Activated B cell treated with CpG ODN at 0.5 μM for 24 hours (primary cell): ENCODE data around the gene SLIT3. TPM values are rescaled to one million over a fixed set of nuclear protein-coding genes. Genes with fewer than 3 reads are reported as not detected.

Experiments used
- ATAC-seq: fragments of 200-7000 bp; cut with Tn5 transposase; one replicate; pipeline ENCODE4 v1.10.0; 2021; ENCODE audit warnings: low read depth, mild to moderate bottlenecking, moderate library complexity
- CTCF ChIA-PET: fragments of 350-600 bp; sonication (Branson Sonifier 250); formaldehyde crosslinking; loops from one replicate; lab custom pipeline; 2021; ENCODE audit warnings: antibody characterized with exemption; lab: Charles Lee
- POLR2A ChIA-PET: fragments of 350-600 bp; sonication (Branson Sonifier 250); formaldehyde crosslinking; loops from one replicate; lab custom pipeline; 2021; ENCODE audit warnings: antibody characterized with exemption; lab: Charles Lee
- DNase-seq: peaks from one replicate; pipeline ENCODE4 v3.0.0; 2022
- H3K27ac Mint-ChIP-seq: one replicate; pipeline ENCODE4 v1.8.0; 2020; ENCODE audit warnings: mixed read lengths
- H3K27me3 Mint-ChIP-seq: one replicate; pipeline ENCODE4 v1.8.0; 2021; ENCODE audit warnings: mixed read lengths
- H3K36me3 Mint-ChIP-seq: one replicate; pipeline ENCODE4 v1.8.0; 2021; ENCODE audit warnings: low read depth, mixed read lengths
- H3K4me1 Mint-ChIP-seq: one replicate; pipeline ENCODE4 v1.8.0; 2021; ENCODE audit warnings: mixed read lengths
- H3K4me3 Mint-ChIP-seq: one replicate; pipeline ENCODE4 v1.8.0; 2020; ENCODE audit warnings: mild to moderate bottlenecking, mixed read lengths
- H3K9me3 Mint-ChIP-seq: one replicate; pipeline ENCODE4 v1.8.0; 2020; ENCODE audit warnings: mixed read lengths
- CTCF ChIP-seq: fragments of 200-600 bp; IDR thresholded peaks from one replicate; pipeline ENCODE4 v1.8.0; 2022; ENCODE audit warnings: antibody characterized with exemption, mild to moderate bottlenecking
- intact Hi-C: fragments of 100-400 bp; cut with micrococcal nuclease; formaldehyde crosslinking; loops from one replicate; pipeline ENCODE4 v1.15.1; 2024
- total RNA-seq: library from RNA; stranded (reverse); gene quantifications from 2 replicates; pipeline ENCODE4 v1.2.3, GENCODE V29; 2022

The SLIT3 gene
- total RNA-seq, 1 donor from 2014 or later = not detected

GRCh38 chr5:168827636-168828035, 473.3 kb downstream of the SLIT3 start:
- CTCF ChIA-PET = no interaction called here
- TF ChIP-seq CTCF = no peak
- POLR2A ChIA-PET = no interaction called here
- intact Hi-C loops = no loop called here
- ATAC-seq (no peak), DNase-seq (no peak)
- Mint-ChIP-seq H3K4me3 (no peak overlapping the region), H3K9me3 (no peaks in the 10 kb centered on the region), H3K4me1 (no peaks in the 10 kb centered on the region), H3K27ac (no peak overlapping the region), H3K36me3 (no peaks in the 10 kb centered on the region), H3K27me3 (peaks cover 2% of the 10 kb centered on the region)

DNA sequence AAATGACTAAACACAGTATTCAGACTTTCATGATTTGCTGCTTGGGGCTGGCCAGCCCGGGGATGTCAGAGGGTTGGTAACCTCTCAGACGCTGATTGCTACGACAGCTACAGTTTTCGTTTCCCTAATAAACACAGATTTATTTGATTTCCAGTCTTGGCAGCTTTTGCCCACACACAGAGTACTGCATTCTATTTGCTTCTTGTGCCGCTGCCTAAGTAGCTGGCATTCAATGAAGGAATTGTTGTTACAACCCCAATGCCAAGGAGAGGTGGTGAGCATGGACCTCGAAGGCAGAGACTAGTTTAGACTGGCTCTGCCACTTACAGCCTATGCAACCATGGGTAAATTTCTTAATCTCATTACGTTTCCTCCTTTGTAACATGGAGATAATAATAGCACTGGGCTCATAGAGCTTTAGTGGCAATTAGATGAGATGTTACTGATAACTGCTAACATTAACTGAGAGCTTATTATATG, 474.7 kb downstream of the SLIT3 start:
- DNase-seq = no peak
- TF ChIP-seq CTCF = no peak
- Mint-ChIP-seq H3K36me3 (no peaks in the 10 kb centered on the region), H3K27ac (no peak overlapping the region), H3K4me3 (no peak overlapping the region), H3K27me3 (peaks cover 2% of the 10 kb centered on the region), H3K4me1 (no peaks in the 10 kb centered on the region), H3K9me3 (no peaks in the 10 kb centered on the region)
- ChIA-PET POLR2A (no interaction called here), CTCF (no interaction called here)
- intact Hi-C loops = no loop called here
- no peak for ATAC-seq

DNA sequence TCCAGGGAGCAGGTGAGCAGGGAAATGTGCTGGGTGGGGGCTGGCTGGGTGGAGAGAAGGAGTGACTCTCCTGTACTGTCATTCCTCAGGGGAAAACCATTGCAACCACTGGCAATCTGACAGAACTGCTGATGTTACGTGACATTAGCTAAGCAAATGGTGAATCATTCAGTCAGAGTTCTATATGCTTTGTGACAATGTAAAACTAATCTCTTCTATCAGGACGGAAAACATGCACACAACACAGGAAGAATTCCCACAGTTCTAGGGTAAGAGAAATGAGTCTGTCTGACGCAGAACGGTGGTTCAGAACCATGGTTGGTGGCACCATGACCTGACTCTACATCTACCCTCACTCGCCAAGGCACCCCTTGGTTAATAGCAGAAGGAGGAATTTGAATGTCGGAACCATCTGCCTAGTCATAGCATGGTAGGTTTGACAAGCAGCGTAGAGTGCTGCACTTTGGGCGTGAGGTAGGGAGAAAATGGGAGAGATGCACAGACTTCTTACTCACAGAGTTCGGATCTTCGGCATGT, 478.1 kb downstream of the SLIT3 start:
- intact Hi-C loops = no loop called here
- DNase-seq (no peak), ATAC-seq (no peak)
- Mint-ChIP-seq H3K27ac (no peak overlapping the region), H3K9me3 (no peaks in the 10 kb centered on the region), H3K36me3 (no peaks in the 10 kb centered on the region), H3K27me3 (peaks cover 4% of the 10 kb centered on the region), H3K4me1 (no peaks in the 10 kb centered on the region), H3K4me3 (no peak overlapping the region)
- CTCF ChIA-PET = no interaction called here
- POLR2A ChIA-PET = no interaction called here
- TF ChIP-seq CTCF = no peak

DNA sequence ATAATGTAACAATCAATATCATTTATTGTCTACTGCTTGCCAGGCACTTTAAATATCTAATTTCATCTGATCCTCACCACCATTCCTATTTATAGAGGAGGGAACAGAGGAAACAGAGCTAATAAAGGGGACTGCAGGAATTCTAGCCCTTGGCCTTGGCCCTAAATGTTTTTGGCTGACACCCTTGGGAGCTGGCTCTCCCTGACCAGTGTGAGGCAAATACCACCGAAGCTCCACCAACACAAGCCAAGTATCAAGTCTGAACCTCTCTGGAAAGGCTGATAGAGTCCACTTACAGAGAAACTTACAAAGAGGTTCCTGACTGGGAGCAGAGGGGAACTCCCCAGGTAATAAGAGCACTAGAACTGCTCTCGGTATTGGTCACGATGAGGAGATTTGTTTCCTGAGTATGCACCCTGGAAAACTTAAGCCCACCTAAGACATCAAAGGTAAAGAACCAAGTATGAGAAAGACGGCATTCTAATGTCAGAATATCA, 478.6 kb downstream of the SLIT3 start:
- Mint-ChIP-seq H3K27me3 (peaks cover 4% of the 10 kb centered on the region), H3K36me3 (no peaks in the 10 kb centered on the region), H3K4me1 (no peaks in the 10 kb centered on the region), H3K9me3 (no peaks in the 10 kb centered on the region), H3K4me3 (no peak overlapping the region), H3K27ac (no peak overlapping the region)
- ChIA-PET CTCF (no interaction called here), POLR2A (no interaction called here)
- no peak for TF ChIP-seq CTCF
- no peak for DNase-seq
- ATAC-seq = no peak
- intact Hi-C loops = no loop called here

- intact Hi-C loops = no loop called here
- no peak overlapping the region for H3K27ac Mint-ChIP-seq
Measured at GRCh38 chr5:168820874-168821273, 480.1 kb downstream of the SLIT3 start.

More at GRCh38 chr5:168820874-168821273, 480.1 kb downstream of the SLIT3 start:
- Mint-ChIP-seq H3K4me1 (no peaks in the 10 kb centered on the region), H3K4me3 (no peak overlapping the region), H3K36me3 (no peaks in the 10 kb centered on the region), H3K9me3 (no peaks in the 10 kb centered on the region), H3K27me3 (peaks cover 4% of the 10 kb centered on the region)
- ATAC-seq (no peak), DNase-seq (no peak)
- TF ChIP-seq CTCF = no peak
- ChIA-PET POLR2A (no interaction called here), CTCF (no interaction called here)
